Breast epithelium (tissue), 4 donors: Measurements from ENCODE around the gene TP53I13. TPM values are rescaled to one million over a fixed set of nuclear protein-coding genes. Genes with fewer than 3 reads are reported as not detected.

Experiments
- DNase-seq, 2 donors: peaks; one replicate each; pipeline ENCODE4 v3.0.0-alpha.2; 2019; ENCODE audit warnings: low spot score in 2 of 2
- H3K27ac ChIP-seq, 2 donors: fragments of 200-600 bp; sonication (generic) in 1 of 2; one replicate each; pipeline ENCODE4 v1.5.1; 2016 to 2019; ENCODE audit warnings: mild to moderate bottlenecking in 1 of 2
- H3K27me3 ChIP-seq, 2 donors: fragments of 200-600 bp; sonication (generic) in 1 of 2; one replicate each; pipeline versions ENCODE4 v1.5.1 to v1.6.0; 2017 to 2019; ENCODE audit warnings: control low read depth in 1 of 2, mild to moderate bottlenecking in 1 of 2
- H3K36me3 ChIP-seq: fragments of 200-600 bp; one replicate; pipeline ENCODE4 v1.5.1; 2019
- H3K4me1 ChIP-seq, 2 donors: fragments of 200-600 bp; sonication (generic); one replicate each; pipeline ENCODE4 v1.5.1; 2016 to 2019; ENCODE audit warnings: control low read depth in 1 of 2
- H3K4me3 ChIP-seq, 3 donors: fragments of 200-600 bp; sonication (generic); 1 replicate in 2 of 3; 2 replicates in 1 of 3; pipeline ENCODE4 v1.5.1; 2016 to 2019; ENCODE audit warnings: mild to moderate bottlenecking in 3 of 3, moderate library complexity in 2 of 3
- H3K9me3 ChIP-seq, 2 donors: fragments of 200-600 bp; sonication (generic) in 1 of 2; one replicate each; pipeline ENCODE4 v1.5.1; 2016 to 2019; ENCODE audit warnings: control low read depth in 1 of 2
- CTCF ChIP-seq, 3 donors: fragments of 450-650 bp; IDR thresholded peaks; one replicate each; pipeline ENCODE4 v1.5.1; 2016 to 2017; ENCODE audit warnings: antibody characterized with exemption in 3 of 3, mild to moderate bottlenecking in 3 of 3, moderate library complexity in 3 of 3
- POLR2A ChIP-seq: fragments of 450-650 bp; IDR thresholded peaks from one replicate; pipeline ENCODE4 v1.6.1; 2016; ENCODE audit warnings: antibody characterized with exemption, mild to moderate bottlenecking, moderate library complexity
- POLR2AphosphoS5 ChIP-seq, 3 donors: sonication (generic); formaldehyde crosslinking; IDR thresholded peaks; one replicate each; pipeline ENCODE4 v1.6.1; 2017; ENCODE audit warnings: antibody characterized with exemption in 3 of 3
- intact Hi-C: fragments of 100-400 bp; cut with DNase I; formaldehyde crosslinking; loops from one replicate; pipeline ENCODE4 v1.15.1; 2023; ENCODE audit warnings: low total_unique reads
- total RNA-seq, 3 donors: library from RNA; depleted of rRNA; stranded (reverse); fragments of >200 nt; gene quantifications; one replicate each; pipeline ENCODE4 v1.1.0, GENCODE V29; 2016

TP53I13 gene
- total RNA-seq, 3 donors from 2014 or later: 34.1 to 114 (median 56.0) TPM

- Histone ChIP-seq H3K27ac (peak overlapping the region; percentile 4 to 84), H3K9me3 (no peaks in the 10 kb centered on the region), H3K4me1 (peaks cover 0 to 12% of the 10 kb centered on the region in 2 donors), H3K4me3 (peak overlapping the region; percentile 18 to 53 (median 23)), H3K36me3 (no peaks in the 10 kb centered on the region), H3K27me3 (no peaks in the 10 kb centered on the region)
- TF ChIP-seq POLR2A: no peak
- peak in 1 of 3 donors; percentile 18 for TF ChIP-seq POLR2AphosphoS5 (IDR thresholded peaks at IDR 0.05)
- TF ChIP-seq CTCF (IDR thresholded peaks at IDR 0.05): no peak
- intact Hi-C loops: no loop called here
- DNase-seq: no peak
Measured at GRCh38 chr17:29585080-29585751, 16.7 kb downstream of the TP53I13 start.

- Histone ChIP-seq H3K36me3 (no peaks in the 10 kb centered on the region), H3K27me3 (no peaks in the 10 kb centered on the region), H3K4me3 (peak overlapping the region in 2 of 3 donors; percentile 68 to 94), H3K4me1 (peaks cover 6 to 26% of the 10 kb centered on the region in 2 donors), H3K27ac (peak overlapping the region; percentile 21 to 78), H3K9me3 (no peaks in the 10 kb centered on the region)
- TF ChIP-seq CTCF (IDR thresholded peaks at IDR 0.05): no peak
- no peak for TF ChIP-seq POLR2AphosphoS5 (IDR thresholded peaks at IDR 0.05)
- TF ChIP-seq POLR2A: no peak
- intact Hi-C loops: no loop called here
- DNase-seq: no peak
Measured at GRCh38 chr17:29586676-29587469, 18.4 kb downstream of the TP53I13 start.

GRCh38 chr17:29587591-29587990, 19.1 kb downstream of the TP53I13 start:
- no peaks in the 10 kb centered on the region for H3K36me3 ChIP-seq
- no peak for DNase-seq
- peaks cover 7 to 33% of the 10 kb centered on the region in 2 donors for H3K4me1 ChIP-seq
- peak overlapping the region; percentile 56 to 78 for H3K27ac ChIP-seq
- H3K27me3 ChIP-seq: no peaks in the 10 kb centered on the region
- peak overlapping the region; percentile 68 to 94 (median 78) for H3K4me3 ChIP-seq
- TF ChIP-seq CTCF (IDR thresholded peaks at IDR 0.05) (no peak), POLR2AphosphoS5 (IDR thresholded peaks at IDR 0.05) (no peak), POLR2A (no peak)
- intact Hi-C loops: no loop called here
- H3K9me3 ChIP-seq: no peaks in the 10 kb centered on the region

DNA sequence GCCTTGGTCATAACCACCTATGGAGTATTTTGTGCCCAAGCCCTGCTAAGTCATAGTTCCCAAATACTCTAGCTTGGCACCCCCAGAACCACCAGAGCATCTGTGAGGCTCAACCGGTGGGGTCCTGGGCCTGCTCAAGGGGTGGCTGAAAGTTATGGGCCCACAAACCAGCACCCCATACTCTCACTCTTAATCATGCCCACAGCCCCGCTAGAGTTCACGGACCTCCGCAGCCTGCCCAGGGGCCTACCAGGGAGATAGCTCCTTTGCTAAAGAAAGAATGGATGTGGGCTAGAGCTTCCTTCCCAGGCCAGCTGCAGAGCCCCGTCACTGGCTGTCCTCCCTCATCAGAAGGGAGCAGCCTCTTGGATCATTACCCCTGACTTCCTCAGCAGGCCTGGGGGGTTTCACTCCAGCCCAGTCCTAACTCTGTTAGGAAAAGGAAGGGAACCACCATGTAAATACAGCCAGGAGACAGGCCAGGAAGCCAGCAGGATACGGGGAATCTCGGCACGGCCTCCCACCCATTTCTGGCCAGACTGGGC, 19.6 kb downstream of the TP53I13 start:
- DNase-seq: no peak
- no peaks in the 10 kb centered on the region for H3K27me3 ChIP-seq
- peaks cover 7 to 36% of the 10 kb centered on the region in 2 donors for H3K4me1 ChIP-seq
- no peaks in the 10 kb centered on the region for H3K36me3 ChIP-seq
- intact Hi-C loops: no loop called here
- H3K27ac ChIP-seq: peak overlapping the region; percentile 56 to 78
- no peaks in the 10 kb centered on the region for H3K9me3 ChIP-seq
- TF ChIP-seq CTCF (IDR thresholded peaks at IDR 0.05): no peak
- TF ChIP-seq POLR2AphosphoS5 (IDR thresholded peaks at IDR 0.05): no peak
- TF ChIP-seq POLR2A: no peak
- H3K4me3 ChIP-seq: peak overlapping the region; percentile 68 to 94 (median 78)
